HG03469 (cell line): ENCODE results near the gene LDLRAD4.

ENCODE experiments used
- ATAC-seq: cut with Tn5 transposase; IDR thresholded peaks from one replicate; pipeline ENCODE4 v1.9.1; 2021; ENCODE audit warnings: mild to moderate bottlenecking, moderate library complexity, moderate number of reproducible peaks; ENCODE audit not compliant: unreplicated experiment

Gene LDLRAD4

DNA sequence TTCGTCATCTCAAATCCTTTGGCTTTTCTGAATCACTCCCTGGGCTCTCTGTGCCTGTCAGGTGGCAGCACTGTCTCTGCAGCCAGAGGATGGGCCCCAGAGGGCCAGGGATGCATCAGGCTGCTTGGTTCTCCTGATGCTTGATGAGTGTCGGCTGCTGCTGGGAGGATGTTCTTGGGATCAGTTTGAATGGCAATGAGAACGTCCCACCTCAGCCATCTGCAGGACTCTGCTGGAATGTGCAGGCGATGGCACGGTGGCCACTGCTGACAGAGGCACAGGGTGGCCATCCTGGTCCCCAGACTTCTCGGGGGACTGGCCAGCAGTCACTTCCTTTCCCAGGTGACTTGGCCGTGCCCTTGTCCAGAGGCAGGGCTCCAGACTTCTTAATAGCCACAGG lies 361.8 kb downstream of the LDLRAD4 start:
- no peak for ATAC-seq

DNA sequence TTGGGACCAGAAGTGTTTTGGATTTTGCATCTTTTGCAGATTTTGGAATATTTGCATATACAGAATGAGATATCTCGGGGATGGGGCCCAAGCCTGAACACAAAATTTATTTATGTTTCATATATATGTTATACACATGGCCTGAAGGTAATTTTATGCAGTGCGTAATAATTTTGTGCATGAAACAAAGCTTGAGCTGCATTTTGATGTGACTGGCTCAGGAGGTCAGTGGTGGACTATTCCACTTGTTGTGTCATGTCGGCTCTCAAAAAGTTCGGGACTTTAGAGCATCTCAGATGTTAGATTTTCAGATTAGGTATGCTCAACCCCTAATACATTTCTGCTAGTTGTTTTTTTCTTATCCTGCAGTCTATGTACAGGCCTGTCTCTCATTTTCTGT lies 362.4 kb downstream of the LDLRAD4 start:
- no peak for ATAC-seq

- ATAC-seq = no peak
These were observed 363.1 kb downstream of the LDLRAD4 start for GRCh38 chr18:13581496-13582177.

DNA sequence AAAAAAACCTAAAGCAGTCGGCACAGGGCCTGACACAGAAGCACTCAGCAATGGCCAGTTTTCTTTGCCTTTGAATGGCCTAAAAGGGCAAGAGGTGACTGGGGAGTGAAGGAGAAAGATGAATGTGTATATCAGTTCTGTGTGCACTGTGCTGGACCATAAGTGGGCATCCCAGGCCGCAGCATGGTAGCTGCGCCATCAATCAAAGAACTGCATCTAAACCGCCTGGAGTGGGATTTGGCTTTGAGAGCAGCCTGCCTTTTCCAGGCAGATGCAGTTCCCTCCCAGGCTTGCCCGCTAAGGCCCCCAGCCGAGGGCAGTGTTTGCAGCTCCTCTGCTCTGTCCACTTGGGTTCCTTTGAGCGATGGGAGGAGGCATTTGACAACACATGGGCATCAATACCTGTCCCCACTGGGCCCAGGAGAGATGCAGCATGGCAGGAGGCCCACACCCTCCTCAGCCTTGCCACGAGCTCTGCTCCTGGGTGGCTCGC lies 363.7 kb downstream of the LDLRAD4 start:
- ATAC-seq = no peak

DNA sequence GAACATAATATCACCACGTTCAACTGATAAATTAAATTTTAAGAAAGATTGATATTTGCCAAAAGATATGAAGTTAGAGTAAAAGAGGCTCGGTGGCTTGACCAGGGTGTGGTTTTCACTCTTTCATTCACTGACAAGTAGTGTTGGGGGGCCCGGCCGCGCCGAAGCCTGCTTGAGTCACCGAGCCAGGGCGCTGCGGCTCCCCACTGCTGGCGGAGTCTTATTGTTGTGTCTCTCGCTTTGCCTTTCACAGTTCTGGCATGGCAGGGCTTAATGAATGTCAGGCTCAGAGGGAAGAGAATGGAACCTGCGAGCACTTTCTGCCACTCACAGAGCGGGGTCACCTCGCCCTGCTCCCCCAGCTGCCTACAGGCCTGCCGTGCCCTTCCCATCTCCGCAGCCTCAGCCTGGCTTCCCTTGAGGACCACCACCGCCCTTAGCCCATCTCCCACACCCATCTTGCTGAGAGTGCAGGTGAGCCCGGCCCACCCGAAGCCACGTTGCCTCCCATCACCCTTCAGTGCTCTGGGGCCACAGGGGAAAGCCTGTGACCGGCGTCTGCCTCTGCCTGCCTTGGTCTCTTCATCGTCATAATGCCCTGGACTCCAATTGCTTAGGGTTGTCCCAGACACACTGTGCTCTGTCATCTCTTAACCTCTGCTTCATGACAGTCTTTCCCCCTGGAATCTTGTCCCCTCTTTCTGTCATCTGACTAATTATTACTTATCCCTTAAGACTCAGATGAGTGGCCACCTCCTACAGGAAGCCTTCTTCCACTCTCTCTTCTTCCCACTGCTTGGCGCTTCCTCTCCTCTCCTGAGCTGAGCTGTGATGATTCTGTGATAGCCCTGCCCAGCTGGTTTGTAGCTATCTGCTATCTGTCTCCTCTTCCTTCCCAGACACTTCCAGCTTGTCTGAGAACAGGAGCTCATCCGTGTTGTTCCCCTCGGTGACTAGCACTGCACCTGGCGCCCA lies 365.3 kb downstream of the LDLRAD4 start:
- no peak for ATAC-seq

DNA sequence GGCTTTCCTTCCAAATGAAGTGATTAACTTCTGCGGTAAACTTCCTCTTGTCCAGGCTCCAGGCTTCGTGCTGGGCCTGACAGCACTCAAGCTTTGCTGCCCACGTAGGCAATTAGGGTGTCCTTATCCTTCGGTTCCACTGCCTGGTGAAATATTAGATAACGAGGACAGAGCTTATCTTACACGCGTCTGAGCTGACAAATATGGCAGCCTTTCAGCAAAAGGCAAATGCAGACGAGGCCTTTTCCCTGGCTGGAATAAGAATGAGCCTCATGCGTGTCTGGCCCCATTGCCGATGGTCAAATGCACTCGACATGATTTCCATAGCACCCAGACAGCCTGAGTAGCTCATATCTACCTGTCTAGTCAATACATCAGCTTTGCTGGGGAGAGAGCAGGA lies 366.3 kb downstream of the LDLRAD4 start:
- ATAC-seq = no peak

DNA sequence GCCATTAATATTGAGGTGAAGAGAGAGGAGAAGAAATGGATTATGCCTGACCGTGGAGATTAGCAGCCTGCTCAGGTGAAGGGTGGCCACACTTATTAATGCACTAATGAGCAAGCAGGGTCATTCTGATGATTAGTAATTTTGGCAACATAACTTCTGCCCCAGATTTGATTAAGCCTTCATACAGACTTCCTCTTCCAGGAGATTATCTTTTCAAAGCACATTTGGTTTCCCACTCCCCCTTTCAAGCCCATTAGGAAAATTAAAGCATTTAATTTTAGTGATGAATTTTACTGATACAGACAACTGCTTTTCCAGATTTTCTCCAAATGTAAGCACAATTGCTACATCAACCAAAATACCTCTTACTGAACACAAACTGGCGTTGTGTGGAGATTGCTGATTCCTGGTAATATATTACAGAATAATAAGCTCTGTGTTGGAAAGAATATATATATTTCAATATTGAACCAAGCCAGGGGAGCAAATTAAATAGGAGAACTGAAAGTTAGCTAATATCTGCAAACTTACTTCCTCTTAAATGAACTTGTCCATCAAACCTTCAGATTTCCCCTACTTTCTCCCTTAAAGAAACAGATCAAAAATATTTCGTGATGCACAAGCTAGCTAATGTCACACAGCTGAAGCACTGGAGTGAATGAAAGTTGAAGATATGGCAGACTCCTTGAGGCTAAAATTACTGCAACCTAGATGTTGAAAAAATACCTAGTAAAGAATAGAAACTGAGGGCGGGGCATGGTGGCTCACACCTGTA lies 367.0 kb downstream of the LDLRAD4 start:
- no peak for ATAC-seq

GRCh38 chr18:13587001-13587400 lies 368.4 kb downstream of the LDLRAD4 start:
- no peak for ATAC-seq

DNA sequence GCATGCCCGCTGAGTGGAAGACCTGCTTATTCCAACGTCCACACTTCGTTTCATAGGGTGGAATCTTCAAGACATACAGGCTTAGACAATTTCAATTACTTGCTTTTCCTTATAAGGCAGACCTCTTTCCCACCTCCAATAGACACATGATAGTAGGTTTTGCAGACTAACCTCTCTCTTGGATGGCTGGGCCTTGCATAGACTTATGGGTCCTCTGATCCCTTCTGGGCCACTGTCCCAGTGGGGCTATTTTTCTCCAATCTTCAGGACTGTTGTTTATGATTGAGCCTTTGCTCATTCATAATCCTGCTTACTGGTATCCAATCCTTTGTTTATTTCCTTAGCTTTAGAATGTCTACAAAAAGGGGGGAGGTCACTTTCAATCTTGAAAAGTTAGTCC lies 368.9 kb downstream of the LDLRAD4 start:
- no peak for ATAC-seq

GRCh38 chr18:13587937-13588336 lies 369.4 kb downstream of the LDLRAD4 start:
- no peak for ATAC-seq

GRCh38 chr18:13589316-13589715 lies 370.8 kb downstream of the LDLRAD4 start:
- ATAC-seq = no peak

DNA sequence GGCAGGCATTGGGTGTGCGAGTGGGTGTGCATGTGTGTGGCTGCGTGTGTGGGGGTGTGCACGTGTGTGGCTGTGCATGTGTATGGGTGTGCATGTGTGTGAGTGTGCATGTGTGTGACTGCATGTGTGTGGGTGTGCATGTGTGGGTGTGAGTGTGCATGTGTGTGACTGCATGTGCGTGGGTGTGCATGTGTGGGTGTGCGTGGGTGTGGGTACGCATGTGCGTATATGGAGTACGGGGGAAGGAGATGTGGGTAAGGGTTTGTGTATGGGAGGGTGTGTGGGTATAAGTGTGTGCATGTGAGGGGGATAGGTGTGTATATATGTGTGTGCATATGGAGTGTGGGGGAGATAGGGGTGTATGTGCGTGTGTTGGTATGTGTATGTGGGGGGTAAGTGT lies 371.4 kb downstream of the LDLRAD4 start:
- no peak for ATAC-seq

GRCh38 chr18:13592246-13592645 lies 373.7 kb downstream of the LDLRAD4 start:
- no peak for ATAC-seq

GRCh38 chr18:13594551-13594950 lies 376.0 kb downstream of the LDLRAD4 start:
- no peak for ATAC-seq

DNA sequence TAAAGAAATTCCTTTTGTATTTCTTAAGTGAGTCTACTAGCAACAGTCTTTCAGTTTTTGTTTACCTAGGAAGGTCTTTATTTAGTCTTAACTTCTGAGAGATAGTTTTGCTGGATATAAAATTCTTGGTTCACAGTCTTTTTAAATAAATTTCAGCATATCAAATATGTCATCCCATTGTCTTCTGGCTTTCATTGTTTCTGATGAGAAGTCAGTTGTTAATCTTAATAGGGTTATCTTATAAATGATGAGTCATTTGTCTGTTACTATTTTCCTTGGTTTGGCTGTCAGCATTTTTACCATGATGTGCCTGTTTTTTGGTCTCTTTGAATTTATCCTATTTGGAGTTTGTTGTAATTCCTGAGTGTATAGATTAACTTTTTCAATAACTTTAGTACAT lies 378.5 kb downstream of the LDLRAD4 start:
- no peak for ATAC-seq

DNA sequence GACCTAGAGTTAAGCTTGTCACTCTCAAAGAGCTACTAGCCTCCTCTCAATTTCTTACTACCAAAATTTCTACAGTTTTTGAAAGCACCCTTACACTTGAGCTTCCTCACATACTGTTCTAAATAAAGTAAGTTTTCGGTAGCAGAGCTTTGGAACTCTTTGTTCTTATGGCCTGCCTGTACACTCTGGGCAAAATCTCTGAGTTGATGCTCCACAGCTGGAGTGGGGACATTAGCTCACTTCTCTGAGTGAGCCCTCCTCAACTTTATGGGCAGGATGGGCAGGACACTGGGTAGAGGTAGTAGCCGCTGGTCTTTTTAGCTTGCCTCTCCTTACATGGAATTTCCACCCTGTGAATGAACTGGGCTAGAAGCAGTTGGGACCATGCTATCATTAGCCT lies 380.0 kb downstream of the LDLRAD4 start:
- no peak for ATAC-seq

DNA sequence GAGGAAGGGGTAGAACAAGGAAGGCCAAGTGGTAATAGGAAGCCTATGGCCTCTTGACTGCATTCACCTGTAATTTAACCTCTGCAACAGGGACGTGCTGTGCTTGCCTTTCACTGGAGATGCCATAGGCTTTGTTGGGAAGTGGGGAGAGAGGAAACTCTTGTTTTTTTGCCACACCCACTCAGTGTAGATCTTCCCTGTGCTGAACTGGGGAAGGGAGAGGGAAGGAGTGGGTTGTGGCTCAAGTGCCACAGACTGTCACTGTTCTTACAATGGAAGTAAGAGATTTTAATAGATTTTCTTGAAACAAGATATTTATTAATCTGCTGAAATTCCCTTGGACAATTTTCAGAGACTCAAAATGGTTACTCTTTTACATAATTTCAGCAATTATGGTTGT lies 380.5 kb downstream of the LDLRAD4 start:
- ATAC-seq = no peak

- ATAC-seq = no peak
These were observed 384.9 kb downstream of the LDLRAD4 start for GRCh38 chr18:13603304-13604019.

GRCh38 chr18:13604786-13605185 lies 386.2 kb downstream of the LDLRAD4 start:
- ATAC-seq = no peak

GRCh38 chr18:13605477-13605876 lies 386.9 kb downstream of the LDLRAD4 start:
- no peak for ATAC-seq

DNA sequence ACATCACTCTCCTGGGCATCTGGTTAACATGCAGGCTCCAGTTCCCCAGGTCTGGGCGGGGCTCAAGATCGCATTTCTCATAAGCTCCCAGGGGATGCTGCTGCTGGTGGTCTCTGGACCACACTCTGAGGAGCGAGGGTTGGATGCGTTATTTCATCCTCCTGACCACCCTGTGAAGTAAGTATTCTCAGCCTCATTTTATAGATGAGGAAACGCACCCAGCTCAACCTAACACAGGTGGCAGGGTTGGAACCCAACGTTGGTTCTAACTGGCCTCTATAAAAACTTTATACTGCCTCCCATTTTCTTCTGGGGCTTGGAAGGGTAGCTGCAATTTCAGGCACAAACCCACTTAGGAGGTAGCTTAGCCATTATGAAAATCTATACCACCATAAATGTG lies 387.3 kb downstream of the LDLRAD4 start:
- ATAC-seq = no peak
